NB4 (cell line): ENCODE measurements around the gene RINT1.

Experiments
- POLR2A ChIP-seq: IDR thresholded peaks from 2 replicates; pipeline ENCODE4 v1.6.1; 2011; ENCODE audit warnings: mild to moderate bottlenecking; ENCODE audit not compliant: insufficient read length; ENCODE audit errors: extremely low read depth
- TF ChIP-seq, protein P1 (sequence below): IDR thresholded peaks from one replicate; pipeline ENCODE4 v1.5.1; 2012; ENCODE audit warnings: low read depth, low read length

DNA sequence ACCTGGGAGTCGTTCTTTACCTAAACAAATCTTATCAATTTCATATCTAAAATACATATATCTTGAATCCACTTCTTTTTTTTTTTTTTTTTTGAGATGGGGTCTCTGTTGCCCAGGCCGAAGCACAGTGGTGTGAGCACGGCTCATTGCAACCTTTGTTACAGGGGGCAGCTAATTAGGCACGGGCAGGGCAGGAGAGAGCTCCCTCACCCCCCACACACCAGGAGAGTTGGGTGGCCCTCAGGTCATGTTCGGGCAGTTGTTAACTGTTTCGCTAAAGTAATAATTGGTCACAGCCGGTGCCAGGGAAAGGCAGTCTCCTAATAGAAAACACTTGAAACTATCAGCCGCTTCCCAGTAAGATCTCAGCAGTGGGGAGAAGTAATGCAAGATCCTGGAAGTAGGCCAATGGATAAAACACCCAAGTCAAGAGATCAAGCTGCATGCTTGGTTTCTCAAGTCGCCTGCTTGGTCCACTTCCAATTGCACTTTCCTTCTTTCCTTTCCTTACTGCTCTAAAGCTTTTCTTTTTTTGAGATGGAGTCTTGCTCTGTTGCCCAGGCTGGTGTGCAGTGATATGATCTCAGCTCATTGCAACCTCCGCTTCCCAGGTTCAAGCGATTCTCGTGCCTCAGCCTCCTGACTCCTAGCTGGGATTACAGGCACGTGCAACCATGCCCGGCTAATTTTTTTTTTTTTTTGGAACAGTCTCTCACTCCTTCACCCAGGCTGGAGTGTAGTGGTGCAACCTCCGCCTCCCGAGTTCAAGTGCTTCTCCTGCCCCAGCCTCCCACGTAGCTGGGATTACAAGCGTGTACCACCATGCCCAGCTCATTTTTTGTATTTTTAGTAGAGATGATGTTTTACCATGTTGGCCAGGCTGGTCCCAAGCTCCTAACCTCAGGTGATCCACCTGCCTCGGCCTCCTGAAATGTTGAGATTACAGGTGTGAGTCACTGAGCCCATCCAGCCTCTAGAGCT lies 70.6 kb downstream of the RINT1 start:
- TF ChIP-seq, protein P1, sequence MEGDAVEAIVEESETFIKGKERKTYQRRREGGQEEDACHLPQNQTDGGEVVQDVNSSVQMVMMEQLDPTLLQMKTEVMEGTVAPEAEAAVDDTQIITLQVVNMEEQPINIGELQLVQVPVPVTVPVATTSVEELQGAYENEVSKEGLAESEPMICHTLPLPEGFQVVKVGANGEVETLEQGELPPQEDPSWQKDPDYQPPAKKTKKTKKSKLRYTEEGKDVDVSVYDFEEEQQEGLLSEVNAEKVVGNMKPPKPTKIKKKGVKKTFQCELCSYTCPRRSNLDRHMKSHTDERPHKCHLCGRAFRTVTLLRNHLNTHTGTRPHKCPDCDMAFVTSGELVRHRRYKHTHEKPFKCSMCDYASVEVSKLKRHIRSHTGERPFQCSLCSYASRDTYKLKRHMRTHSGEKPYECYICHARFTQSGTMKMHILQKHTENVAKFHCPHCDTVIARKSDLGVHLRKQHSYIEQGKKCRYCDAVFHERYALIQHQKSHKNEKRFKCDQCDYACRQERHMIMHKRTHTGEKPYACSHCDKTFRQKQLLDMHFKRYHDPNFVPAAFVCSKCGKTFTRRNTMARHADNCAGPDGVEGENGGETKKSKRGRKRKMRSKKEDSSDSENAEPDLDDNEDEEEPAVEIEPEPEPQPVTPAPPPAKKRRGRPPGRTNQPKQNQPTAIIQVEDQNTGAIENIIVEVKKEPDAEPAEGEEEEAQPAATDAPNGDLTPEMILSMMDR, result no peak
- no peak for TF ChIP-seq POLR2A
